ENCODE measurements around the gene SACM1L.
"Not testable (repeated sequence)": the region's sequence is repeated elsewhere in the genome, so short reads cannot be mapped to it uniquely, and the experiment has no call there.

The SACM1L gene

DNA sequence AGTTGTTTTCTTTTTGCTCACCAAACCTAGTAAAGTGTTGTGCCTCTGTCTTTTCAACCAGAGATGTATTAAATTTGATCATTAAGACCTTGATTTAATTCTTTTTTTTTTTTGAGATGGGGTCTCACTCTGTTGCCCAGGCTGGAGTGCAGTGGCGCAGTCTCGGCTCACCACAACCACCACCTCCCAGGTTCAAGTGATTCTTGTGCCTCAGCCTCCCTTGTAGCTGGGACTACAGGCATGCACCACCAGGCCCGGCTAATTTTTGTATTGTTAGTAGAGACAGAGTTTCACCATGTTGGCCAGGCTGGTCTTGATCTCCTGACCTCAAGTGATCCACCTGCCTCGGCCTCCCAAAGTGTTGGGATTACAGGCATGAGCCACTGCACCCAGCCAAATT lies 6.0 kb downstream of the SACM1L start:
- not testable (repeated sequence) for DNase-seq

DNA sequence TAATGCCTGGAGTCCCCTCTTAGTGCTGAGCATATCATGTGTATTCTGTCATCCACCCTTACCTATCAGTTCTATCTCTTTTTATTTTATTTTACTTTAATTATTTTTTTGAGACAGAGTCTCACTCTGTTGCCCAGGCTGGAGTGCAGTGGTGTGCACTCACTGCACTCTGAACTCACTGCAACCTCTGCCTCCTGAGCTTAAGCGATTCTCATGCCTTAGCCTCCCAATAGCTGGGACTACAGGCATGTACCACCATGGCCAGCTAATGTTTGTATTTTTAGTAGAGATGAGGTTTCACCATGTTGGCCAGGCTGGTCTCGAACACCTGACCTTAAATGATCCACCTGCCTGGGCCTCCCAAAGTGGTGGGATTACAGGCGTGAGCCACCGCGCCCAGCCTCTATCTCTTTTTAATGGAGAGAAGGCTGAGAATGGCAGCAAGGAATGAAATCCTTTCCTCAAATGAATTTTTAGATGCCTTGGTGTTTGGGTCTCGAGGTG lies 11.4 kb downstream of the SACM1L start:
- DNase-seq: no peak

DNA sequence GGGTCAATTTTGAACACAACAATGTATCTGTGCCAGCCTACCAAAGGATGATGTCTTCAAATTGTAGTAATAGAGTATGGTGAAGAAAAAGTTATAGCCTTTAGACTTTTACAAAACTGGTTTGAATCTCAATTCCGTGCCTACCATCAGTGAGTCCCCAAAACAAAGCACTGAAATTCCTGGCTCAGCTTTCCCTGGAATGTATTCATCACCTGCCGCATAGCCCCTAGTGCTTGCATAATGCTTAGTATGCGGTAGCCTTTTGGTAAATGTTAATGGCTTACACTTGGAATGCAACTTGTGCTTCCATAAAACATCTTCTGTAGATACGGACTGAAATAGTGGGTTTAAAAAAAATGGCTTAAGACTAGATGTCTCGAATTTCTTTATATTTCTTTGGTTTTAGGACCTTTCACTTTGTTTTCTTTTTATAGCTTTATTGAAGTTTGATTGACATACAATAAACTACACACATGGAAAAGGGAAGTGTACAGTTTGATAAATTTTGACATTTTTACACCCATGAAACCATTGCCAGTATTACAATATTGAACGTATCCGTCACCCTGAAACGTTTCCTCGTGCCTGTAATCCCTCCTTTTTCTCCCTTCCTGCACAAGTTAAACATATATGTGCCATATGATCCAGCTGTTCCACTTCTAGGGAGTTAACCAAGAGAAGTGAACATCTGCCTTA lies 12.1 kb downstream of the SACM1L start:
- no peak for DNase-seq

DNA sequence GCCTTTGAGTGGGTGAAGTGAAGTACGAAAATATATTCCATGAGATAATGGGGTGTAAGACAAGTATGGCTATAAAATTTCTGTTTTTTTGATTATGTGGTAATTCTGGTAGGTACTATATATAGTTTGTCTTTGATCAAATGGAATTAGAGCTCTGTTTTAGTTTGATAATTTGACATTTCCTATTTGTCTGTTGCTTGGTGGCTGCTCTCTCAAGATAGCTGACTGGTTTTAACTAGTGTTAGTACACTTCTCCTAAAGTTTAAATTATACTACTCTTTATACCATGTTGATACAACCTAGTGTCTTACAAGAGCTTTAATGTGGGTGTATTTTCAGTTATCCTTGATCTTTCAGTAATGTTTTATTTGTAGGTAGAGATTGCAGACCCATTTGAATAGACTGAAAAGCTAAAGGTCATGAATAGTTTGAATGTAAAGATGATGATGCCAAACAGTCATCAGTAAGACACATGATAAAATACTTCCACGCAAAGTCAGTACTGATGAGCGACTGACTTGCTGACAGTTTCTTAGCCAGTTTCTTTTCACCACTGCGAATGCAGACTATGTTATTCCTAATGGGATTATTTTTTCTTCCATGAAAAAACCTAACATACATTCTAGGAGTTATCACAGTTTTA lies 15.2 kb downstream of the SACM1L start:
- DNase-seq: no peak

DNA sequence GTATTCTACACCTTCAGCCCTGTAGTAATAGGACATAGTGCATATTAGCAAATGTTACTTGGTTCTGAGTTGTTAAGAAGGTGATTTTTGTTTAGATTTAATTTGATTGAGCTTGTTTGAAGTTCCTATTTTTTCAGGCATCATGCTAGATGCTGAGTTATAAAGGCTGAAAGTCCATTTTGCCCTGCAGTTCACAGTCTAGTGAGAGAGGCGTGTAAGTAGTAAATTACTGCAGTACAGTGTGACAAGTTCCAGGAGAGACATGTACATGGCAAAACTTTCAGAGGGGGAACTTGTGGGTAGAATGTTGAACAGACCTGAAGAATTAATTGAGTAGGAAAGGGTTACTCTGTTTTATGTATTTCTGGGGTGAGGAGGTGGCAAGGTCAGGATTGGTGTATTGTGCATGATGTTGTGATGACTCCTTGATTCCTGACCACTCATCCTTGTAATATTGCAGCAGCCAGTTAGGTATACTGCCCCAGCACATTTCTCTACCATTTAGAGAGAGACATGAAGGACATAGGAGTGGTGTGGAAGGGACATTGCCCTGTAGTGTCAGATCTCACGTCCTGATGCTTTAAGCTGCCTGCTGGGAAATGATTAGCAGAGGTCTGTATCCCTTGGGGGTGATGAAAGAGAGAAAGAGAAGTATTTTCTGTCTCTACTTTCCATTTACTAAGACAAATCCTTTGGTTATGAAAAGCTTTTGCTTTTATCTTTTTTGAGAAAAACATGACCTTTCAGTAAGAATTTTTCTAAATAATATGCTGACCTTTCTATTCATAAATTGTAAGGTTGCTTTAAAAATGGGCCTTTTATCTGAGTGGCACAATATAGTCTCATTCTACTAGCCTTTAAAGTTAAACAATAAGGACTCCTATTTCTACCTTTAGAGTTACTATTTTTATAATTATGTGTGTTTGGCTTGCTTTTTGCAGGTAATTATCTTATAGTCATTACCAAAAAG lies 16.9 kb downstream of the SACM1L start:
- DNase-seq: no peak

DNA sequence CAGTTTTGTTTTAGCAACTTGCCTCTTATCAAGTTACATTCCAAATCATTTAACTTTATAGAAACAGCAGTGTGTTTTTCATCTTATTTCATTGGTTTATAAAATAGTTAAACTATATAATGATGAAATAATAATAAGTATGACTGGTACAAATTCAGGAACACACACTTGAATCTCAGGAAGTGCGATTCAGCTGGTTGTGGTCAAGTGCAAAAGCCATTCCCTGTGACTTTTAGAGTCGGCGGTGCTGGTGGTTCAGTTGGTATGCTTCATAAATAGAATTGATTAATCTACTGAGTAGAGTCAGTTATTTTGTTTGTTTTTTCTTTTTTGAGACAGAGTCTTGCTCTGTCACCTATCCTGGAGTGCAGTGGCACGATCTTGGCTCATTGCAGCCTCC lies 22.7 kb downstream of the SACM1L start:
- no peak for DNase-seq

DNA sequence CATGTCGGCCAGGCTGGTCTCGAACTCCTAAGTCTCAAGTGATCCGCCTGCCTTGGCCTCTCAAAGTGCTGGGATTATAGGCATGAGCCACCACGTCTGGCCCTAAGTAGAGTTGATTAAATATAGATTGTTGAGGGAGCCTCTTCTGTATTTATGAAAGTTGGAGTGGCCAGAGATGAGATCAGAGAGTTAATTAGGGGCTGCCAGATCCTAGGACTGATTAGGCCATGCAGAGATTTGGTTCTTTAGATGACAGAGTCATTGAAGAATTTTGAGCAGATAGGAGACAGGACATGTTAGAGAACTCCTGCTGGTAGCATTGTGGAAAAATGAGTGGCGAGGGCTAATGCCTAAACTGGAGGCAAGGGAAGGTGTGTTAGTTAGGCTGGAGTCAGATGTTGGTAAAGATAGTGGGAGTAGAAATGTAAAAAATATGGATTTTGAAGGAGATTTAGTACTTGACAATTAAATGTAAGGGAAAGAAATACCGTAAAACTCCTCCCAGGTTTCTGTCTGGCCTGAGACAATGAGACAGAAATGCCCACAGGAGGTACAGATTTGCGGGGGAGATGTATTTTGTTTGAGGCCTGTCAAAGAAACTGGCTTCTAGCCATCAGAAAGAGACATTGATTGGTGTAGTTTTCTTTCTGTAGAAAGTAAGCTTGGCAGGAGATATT lies 23.4 kb downstream of the SACM1L start:
- no peak for DNase-seq

DNA sequence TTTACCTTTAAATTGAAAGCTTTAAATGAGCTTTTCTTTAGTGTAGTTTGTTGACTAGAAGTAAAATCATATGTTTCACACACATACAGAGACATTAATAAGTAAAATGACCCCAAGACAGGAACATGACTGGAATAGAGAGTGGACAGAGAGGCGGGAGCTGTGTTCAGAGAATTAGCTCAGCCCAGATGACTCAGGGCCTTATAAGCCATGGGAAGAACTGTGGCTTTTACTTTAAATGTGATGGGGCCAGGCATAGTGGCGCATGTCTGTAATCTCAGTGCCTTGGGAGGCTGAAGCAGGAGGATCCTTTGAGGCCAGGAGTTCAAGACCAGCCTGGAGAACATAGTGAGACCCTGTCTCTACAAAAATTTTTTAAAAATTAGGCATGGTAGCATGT lies 26.7 kb downstream of the SACM1L start:
- no peak for DNase-seq

DNA sequence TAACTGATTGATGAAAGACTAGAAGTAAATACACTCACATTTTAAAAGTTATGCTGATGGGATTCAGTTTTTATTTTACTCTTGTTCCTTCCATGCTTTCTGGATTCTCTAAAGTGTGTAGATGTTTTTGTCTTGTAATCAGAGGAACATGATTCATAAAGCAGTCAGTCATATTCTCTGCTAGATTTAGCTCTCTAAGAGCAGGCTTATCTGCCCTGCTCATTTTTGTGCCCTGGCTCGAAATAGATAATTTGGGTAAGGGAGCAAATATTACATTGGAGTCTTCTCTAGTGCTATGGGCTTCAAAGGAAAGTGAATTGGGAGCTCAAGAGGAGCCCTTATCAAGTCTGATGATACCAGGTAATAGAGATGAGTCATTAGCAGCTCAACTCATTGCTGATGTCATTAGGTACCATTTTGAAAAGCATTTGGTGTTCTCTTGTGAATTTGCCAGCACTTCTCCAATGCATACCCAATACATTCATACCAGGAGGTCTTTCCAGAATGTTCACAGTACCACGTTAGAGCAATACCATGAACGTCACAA lies 27.7 kb downstream of the SACM1L start:
- DNase-seq: no peak

DNA sequence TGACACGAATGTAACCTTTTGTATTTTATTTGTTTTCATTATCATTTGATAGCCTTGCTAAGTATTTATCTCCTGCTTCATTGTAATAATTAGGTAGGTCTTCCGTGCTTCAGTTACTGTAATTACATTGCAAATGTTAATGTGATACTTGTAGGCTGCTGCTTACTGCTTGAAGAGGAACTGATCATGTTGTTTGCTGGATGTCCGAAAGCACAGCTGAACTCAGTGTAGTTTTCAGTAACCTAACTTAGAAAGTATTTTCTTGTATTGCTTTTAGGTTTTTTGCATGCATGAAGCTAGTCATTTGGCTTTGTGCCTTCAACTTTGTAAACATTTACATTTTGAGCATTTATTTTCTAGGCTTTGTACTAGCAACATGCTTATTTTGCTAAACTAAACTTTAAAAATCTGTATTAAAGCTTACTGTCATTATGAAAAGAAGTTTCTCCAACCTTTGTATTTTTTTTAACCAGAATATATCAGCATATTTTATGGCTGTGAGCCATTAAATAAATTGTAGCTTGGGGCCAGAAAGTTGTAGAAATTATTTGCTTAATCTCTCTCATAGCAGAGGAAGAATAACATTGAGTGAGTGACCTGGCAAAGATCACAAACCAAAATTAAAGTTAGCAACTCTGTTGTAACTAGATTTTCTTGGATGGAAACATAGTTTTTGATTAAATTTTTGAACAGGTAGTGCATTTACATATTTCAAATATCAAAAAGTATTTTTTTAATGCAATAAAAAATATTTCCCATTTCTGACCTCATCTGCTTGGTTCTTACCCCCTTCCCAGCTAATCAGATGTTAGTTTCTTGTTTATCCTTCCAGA lies 30.7 kb downstream of the SACM1L start:
- DNase-seq: no peak

DNA sequence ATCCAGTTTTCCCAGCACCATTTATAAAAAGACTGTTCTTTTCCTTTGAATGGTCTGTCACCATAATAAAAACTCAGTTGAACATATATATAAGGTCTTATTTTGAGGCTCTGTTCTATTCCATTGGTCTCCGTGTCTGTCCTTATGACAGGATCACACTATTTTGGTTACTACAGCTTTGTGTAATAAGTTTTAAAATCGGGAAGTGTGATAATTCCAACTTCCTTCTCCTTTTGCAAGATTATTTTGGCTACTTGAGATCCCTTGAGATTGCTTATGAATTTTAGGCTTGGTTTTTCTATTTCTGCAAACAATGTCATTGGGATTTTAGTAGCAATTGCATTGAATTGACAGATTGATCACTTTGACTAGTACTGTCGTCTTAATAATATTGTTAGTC lies 35.7 kb downstream of the SACM1L start:
- DNase-seq: no peak

DNA sequence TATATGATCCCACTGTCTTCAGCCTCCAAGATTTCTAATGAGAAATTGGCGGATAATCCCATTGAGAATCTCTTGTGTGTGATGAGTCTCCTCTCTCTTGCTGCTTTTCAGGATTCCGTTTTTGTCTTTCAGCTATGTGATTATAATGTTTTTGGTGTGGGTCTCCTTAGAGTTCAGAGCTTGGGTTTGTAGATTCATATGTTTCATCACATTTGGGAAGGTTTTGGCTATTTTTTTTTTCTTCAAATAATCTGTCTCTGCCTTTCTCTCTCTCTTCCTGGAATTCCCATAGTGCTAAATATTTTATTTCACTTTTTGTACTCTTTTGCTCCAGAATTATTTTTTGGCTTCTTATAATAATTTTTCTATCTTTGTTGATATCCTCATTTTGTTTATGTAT lies 40.4 kb downstream of the SACM1L start:
- DNase-seq: no peak

DNA sequence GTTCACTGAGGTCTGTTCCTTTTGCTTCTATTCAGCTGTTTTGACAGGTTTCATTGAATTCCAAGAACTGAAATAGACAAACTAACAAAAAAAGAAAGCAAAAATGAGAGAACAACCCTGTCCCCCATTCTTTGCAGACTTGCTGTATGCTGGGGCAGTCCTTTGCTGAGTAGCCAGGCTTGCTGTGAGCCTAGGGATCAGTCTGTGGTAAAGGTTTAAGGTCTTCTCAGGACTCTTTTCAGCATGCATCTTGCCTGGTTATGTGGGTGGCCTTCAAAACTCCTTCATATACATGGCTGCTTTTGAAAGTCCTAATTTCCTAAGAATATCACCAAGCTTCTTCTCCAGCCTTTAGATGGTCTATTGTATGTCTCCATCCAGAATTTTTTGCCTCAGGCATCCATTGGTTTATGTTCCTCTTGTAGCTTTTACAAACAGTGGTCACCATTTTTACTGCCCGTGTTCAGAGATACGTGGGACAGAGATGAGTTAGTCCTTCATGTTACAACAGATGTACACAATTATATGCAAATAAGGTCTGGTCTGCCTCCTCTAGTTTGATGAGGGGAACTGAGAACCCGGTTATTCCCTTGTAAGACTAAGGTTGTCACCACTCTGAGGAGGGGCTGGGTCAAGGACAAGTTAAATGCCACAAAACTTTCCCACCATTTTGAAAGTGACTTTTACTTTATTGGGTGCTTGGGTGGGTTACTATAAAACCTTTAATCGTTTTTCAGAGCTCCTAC lies 41.4 kb downstream of the SACM1L start:
- DNase-seq: no peak

DNA sequence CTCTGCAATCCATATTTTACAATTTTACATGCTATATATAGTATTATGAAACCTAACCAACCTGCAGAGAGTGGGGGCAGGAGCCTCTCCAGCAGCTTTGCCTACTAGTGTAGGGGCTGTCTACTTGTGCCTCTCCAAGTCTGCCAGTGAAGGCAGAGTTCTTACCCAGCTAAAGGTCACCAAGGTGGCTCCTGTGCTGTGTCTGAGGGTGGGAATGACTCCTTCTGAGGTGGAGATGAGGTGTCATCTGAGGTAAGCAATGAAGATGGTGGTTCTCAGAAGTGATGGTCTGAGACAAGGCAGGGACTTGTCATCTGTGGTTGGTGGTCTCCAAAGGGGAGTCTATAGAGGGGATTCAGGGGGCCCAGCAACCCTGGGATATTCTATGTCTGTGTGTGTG lies 47.5 kb downstream of the SACM1L start:
- DNase-seq: no peak

DNA sequence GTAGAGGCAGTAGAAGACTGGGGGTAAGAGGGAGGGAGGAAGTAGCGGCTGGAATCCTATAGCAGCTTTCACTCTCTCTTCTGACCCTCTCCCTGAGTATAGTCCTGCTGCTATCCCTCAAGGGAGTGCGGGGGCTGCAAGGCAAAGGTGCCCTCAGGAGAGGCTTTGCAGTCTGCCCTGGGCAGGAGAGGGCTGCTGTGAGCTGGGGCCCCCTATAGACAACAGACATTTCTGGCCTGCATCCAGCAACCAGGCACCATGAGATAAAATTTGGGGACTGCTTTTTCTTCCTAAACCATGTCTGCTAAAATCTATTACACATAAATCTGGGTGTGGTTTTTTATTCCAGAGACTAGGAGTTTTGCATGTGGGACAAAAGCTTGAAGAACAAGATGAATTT lies 48.0 kb downstream of the SACM1L start:
- DNase-seq: no peak

DNA sequence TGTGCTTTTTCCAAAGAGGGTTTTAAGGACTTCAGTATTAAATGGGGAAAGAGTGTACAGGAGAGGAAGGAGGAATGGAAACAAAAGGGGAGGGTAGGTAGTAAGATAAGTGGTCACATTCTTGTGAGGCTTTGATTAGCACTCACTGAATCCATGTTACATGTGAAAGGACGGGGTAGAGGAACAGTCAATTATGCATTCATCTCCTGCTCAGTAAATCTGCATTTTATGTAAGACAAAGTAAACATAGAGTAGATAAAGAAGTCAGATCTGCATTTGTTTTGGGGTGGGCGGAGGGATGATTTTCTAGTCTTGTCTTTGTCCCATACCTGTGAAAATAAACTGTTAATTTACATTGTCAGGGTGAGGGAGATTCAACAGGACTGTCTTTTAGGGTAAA lies 50.8 kb downstream of the SACM1L start:
- no peak for DNase-seq

DNA sequence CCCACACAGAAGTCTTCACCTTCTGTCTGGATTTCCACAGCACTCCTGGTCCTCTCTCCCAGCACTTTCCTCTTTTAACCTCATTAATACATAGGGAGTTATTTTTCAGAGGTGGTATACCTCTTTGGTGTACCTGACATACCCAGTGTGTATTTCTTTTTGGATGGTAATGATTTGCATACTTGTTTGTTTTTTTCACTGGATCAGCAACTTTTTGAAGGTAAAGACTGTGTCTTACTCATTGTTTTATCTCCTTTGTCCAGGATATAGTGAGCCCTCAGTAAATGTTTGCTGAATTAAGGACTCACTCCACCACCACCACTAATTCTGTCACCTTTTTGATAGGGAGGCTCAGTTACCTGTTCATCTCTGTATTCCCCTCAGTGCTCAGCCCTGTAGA lies 52.1 kb downstream of the SACM1L start:
- no peak for DNase-seq

DNA sequence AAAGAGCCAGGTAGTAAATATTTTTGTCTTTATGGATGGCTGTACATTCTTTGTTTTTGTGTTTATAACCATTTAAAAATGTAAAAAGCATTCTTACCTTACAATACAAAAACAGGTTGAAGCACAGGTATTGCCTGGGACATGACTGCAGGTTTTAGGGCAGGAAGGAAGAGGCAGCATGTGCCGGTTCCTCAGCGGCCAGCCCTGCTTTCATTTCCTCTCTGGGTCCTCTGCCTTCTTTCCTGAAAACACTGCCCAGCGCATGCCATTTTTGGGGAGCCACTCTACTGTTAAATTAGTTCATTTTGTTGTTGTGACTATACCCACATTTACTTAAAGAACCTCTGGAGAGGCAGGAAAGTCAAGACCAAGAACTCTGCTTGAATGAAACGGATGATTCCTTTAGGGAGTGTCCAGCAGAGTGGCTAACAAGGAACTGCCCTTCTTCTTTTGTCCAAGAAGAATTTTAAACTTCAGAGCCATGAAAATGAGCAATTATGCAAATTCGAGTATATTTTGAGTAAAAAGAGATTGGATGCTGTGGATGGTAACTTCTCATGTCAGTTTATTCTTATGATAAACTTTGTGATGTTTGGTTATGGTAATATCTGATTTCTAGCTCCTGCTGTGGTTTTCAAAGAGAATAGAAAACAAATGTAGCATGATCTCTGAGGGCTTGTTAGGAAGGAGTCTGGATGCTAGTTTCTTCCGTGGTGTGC lies 52.7 kb downstream of the SACM1L start:
- no peak for DNase-seq

DNA sequence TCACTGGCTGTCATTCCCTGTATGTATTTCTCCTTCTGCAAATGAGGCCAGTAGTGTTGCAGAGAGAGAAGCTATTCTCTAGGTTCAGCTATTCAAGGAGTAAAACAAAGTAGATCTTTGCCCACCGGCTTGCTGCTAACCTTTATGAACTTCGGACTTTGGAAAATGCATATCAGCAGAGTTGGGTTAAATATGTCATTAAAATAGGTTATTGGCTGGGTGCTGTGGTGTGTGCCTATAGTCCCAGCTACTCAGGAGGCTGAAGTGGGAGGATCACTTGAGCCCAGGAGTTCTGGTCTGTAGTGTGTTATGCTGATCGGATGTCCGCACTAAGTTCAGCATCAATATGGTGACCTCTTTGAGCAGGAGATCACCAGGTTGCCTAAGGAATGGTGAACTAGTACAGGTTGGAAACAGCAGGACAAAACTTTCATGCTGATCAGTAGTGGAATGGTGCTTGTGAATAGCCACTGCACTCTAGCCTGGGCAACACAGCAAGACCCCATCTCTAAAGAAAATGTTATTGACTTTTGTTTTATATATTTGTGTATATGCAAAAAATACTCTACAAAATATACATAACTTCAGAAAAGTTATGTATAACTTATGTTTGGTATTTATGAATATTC lies 53.4 kb downstream of the SACM1L start:
- no peak for DNase-seq

All from NCI-H2107 (cell line).